T-helper 1 cell (primary cell): ENCODE data around the gene CDR2L.
"Not testable (repeated sequence)": the region's sequence is repeated elsewhere in the genome, so short reads cannot be mapped to it uniquely, and the experiment has no call there.

Source experiments
- DNase-seq, 5 donors: peaks; one replicate each; pipeline ENCODE4 v3.0.0-alpha.2; 2012 to 2020

Gene CDR2L

DNA sequence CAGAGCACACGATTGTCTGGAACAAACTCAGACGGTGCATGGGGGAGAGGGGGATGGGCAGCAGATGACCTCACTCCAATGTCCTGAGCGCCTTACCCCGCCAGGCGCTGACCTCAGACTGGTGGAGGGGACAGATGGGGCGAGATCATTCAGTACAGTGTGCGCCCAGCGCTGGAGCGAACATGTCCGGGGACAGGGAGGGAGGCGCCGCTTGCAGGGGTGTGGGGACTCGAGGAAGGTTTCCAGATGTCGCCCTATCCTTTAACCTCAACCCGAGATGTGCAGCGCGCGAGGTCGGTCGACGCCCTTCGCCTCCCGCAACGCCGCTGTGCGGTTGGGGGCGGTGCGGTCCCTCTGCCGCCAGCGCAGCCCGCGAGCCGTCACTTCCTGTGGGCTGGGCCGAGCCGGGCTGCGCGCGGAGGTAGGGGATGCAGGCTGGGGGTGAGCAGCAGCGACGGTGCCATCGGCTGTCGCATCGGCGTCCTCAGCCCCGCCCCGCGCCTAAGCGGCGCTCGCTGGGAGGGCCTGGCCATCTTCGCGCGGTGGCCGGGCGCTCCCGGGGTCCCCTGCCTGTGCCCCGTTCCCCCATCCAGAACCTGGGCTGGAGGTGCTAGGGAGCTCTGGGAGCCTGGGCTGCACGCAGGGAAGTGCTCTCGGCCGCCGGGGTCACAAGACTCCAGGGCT lies 5.3 kb upstream of the CDR2L start:
- peak; percentile 70 to 87 (median 78) for DNase-seq

DNA sequence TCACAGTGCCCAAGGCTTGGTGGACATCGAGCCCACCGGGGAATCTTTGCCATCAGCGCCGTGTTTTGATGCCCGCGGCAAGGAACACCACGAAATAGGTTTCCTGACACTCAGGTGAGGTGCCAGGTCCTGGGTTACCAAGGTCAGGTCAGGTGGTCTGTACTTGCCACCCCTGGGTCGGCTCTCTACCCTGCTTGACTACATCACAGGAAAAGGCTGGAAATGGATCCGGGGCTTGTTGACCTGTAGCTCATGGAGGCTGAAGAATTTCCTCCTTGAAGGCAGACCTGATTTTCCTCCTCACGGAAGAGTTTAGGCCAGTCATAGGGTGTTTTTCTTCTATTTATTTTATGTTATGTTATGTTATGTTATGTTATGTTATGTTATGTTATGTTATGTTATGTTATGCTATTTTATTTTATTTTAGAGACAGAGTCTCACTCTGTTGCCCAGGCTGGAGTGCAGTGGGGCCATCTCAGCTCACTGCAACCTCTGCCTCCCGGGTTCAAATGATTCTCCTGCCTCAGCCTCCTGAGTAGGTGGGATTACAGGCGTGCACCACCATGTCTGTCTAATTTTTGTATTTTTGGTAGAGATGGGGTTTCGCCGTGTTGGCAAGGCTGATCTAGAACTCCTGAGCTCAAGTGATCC lies 4.6 kb upstream of the CDR2L start:
- DNase-seq = not testable (repeated sequence)

DNA sequence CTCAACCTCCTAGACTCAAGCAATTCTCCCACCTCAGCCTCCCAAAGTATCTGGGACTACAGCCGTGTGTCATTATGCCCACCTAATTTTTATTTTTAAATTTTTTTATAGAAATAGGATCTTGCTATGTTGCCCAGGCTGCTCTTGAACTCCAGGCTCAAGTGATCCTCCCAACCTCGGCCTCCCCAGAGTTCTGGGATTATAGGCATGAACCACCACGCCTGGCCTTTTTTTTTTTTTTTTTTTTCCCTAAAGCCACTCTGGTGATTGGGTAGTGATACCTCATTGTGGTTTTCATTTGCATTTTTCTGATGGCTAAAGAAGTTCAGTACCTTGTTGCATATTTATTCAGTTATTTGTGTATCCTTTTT lies 1.2 kb upstream of the CDR2L start:
- DNase-seq = no peak

DNA sequence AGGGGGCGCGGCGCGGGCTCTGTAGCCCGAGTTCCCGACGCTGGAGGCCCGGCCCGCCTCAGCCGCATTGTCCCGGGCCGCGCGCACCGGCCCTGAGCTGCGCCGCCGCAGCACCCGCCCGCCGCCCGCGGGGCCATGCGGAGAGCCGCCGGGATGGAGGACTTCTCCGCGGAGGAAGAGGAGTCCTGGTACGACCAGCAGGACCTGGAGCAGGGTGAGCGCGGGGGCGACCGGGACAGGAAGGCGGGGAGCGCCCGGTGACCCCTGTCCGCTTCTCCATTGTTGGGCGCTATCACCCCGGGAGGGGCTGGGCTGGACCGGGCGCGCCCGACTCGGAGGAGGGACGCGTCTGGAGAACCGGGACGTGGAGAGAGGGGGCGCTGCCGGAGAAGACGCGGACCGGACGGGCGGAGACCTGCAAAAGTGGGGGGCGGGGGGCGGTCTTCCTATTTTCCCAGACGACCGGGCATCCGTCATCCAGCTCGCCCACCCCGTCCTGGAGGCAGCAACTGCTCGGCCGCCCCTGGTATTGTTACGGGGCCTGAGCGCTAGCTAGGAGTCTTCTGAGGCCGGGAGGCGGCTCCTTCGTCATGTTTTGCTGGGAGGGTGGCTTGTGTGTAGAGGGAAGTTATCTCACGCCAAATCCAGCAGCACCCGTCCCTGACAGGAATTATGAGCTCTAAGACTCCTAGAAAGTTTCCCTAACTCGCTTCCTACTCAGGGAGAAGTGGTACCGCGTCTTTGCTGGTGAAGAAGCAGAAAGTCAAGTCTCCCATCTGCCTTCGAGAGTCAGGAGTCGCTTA lies 678 bp downstream of the CDR2L start:
- DNase-seq = peak in 2 of 5 donors; percentile 17 to 18

DNA sequence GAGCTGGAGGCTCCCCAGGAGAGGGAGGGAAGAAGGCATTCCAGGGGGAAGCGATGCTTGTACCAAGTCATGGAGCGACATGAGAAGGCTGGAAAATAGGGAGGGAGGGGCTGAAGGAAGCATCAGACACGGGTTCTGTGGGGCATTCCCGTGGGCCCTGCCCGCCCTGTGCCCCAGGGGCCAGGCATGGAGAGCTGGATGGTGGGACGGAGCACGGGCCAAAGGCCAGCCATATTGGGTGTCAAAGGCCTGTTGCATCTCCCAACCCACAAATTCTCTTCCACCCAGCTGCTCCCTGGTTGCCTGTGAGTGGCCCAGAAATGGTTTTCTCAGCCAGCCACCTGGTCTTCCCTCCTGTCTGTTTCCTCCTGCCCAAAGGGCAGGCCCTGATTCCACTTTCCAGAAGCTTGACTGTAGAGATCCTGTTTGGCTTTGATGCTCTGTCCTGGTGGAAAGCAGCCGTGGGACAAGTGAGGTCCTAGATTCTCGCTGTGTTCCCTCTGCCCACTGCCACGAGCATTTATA lies 3.2 kb downstream of the CDR2L start:
- no peak for DNase-seq

DNA sequence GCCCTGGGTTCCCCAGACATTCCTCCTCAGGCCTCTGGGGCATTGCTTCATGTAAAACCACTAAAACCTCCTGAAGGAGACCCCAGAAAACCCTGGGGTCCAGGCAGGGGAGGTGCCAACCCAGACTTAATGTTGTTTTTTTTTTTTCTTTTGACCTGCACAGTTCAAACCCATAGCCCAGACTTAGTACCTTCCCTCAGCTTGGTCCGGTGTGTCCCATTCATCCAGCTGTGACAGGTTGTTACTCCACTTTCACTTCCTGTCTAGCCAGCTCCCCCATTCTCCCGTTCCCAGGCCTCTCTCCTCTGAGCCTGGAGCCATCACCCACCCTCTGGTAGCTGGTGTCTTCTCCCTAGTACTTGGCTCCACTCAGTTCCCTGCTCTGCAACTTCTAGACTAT lies 4.8 kb downstream of the CDR2L start:
- no peak for DNase-seq

DNA sequence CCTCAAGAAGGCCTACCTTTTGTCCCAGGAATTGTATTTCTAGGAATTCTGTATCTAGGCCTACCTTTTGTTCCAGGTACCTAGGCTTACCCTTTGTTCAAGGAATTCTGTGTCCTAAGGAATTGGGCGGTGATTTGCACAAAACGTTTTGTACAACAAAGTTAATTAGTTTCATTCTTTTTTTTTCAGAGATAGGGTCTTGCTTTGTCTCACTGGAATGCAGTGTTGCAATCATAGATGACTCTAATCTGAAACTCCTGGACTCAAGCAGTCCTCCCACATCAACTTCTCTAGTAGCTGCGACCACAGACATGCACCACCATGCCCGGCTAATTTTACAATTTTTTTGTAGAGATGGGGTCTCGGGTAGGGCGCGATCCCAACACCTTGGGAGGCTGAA lies 7.0 kb downstream of the CDR2L start:
- no peak for DNase-seq

DNA sequence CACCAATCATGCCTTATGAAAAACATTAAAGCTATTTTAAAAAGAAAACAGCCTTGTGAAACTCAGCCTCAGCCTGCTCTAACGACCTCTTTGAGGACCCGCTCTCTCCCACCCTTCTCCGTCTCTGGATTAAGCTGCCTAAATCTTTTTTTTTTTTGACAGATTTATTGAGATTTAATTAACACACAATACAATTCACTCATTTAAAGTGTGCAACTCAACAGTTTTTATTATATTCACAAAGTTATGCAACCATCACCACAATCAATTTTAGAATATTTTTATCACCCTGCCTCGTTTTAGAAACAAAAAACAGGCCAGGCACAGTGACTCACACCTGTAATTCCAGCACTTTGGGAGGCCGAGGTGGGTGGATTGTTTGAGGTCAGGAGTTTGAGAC lies 8.4 kb downstream of the CDR2L start:
- DNase-seq = no peak

DNA sequence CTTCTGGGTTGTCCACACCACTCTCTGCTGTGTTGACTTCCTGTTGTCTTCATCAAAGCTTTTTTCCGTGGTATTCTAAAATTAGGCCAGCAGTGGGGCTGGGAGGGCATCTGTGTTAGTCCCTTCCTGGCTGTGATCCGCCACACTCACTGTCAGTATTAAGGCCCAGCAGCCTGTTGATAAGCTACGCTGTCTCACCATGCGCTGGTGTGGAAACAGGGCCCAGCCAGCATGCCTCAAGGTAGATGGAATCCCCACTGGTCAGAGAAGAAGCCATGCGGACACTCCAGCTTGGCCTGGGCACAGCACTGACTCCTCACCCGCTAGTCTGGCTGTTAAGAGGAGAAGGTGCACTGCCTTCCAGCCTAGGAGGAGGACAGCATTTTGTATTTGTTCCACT lies 11.4 kb downstream of the CDR2L start:
- DNase-seq = no peak

DNA sequence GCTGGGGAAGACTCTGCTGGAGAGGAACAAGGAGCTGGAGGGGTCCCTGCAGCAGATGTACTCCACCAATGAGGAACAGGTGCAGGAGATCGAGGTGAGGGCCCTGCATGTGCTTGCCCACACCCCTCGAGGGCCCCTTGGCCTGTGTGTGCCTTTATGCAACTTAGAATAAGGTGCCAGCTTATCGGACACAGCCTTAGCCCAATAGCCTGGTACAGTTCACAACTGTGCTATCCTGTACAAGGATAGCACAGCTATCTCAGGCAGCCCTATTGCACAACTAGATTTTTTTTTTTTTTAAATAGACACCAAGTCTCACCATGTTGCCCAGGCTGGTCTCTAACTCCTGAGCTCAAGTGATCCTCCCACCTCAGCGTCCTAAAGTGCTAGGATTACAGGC lies 12.1 kb downstream of the CDR2L start:
- DNase-seq = no peak

DNA sequence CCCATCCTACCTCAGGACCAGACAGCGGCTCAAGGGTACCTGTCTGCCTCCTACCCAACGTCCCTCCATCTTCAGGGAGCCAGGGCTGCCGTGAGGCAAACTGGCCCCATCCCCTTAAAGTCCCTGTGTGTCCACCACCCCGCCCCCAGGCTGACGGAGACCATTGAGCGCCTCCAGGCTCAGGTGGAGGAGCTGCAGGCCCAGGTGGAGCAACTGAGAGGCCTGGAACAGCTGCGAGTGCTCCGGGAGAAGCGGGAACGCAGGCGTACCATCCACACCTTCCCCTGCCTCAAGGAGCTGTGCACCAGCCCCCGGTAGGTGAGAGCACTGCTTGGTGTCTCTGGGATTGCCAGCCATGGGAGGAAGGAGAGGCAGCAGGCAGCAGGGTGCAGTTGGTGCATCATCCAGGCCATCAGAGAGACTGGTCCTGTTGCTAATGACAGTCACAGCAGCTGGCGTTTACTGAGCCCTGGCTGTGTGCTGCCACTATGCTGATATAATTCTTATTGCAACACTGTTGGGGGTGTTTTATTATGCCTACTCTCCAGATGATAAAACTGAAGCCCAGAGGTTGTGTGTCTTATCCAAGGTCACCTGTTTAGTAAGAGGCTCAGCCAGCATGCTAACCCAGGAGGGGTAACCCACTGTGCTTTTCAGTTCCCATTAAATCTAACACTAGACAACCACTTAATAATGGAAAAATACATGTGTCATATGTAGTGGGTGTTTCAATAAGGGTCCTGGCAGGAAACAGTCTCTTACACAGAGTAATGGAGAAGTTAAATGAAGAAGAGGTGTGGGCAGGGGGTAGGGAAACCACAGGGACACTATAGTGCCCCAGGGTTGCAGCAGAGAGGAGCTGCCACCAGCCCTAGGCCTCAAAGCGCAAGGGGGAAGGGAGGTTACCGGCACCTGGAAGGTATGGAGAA lies 14.7 kb downstream of the CDR2L start:
- no peak for DNase-seq

DNA sequence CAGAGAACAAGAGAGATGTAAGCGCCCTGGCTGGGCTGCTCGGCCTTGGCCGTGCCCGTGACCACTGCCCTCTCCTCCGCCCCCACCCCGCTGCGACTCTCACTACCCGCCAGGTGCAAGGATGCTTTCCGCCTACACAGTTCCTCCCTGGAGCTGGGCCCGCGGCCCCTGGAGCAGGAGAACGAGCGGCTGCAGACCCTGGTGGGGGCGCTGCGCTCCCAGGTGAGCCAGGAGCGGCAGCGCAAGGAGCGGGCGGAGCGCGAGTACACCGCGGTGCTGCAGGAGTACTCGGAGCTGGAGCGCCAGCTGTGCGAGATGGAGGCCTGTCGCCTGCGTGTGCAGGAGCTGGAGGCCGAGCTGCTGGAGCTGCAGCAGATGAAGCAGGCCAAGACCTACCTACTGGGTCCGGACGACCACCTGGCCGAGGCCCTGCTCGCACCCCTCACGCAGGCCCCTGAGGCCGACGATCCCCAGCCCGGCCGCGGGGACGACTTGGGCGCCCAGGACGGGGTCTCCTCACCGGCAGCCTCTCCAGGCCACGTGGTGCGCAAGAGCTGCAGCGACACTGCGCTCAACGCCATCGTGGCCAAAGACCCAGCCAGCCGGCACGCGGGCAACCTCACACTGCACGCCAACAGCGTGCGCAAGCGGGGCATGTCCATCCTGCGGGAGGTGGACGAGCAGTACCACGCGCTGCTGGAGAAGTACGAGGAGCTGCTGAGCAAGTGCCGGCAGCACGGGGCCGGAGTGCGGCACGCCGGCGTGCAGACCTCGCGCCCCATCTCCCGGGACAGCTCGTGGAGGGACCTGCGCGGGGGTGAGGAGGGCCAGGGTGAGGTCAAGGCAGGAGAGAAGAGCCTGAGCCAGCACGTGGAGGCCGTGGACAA lies 15.9 kb downstream of the CDR2L start:
- DNase-seq = no peak

DNA sequence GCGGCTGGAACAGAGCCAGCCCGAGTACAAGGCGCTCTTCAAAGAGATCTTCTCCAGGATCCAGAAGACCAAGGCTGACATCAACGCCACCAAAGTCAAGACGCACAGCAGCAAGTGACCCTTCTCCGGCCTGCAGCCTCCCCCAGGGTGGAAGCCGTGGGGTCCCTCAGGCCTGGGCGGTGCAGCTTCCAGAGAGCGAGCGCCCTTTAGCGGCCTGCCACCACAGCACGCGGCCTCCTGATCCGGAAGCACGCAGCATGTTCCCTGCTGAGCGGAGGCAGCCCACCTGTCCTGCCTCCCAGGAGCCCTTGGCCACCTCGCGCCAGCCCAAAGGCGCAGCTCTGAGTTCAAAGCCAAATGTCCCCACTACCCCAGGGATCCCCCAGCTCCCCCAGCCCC lies 16.5 kb downstream of the CDR2L start:
- no peak for DNase-seq

DNA sequence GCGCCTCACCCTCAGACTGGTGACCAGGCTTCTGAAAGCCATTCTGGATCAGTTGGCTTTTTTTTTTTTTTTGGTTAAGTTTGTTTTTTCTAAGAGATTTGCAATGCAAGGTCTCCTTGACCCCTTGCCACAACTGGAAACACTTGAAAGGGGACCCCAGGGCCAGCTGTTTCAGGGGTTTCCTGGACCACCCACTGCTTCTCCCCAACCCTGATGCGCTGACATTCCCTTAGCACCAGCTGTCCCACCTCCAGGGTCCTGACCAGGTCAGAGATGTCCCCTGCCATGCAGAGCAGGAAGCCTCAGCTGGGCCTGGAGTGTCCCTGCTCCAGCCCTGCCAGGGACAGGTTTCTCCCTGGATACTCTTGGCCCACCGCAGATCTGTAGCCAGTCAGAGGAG lies 16.9 kb downstream of the CDR2L start:
- DNase-seq = no peak

DNA sequence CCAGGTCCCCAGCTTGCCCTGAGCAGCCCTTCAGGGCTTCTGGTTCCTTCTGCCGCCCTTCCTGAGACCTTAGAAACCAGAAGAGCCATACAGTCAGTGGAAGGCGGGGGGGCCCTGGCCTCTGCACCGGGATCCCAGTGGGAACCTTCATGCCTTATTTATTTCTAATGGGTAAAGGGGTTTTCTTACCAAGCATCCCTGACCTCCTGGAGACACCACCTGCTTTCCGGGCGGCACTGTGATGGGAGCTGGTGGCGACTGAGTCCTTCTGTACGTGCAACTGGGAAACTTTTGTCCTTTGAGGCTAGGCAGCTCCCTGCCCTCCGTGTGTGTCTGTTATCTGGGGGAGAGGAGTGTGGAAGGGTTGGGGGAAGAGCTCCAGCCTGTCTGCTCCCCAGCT lies 17.9 kb downstream of the CDR2L start:
- DNase-seq = no peak

DNA sequence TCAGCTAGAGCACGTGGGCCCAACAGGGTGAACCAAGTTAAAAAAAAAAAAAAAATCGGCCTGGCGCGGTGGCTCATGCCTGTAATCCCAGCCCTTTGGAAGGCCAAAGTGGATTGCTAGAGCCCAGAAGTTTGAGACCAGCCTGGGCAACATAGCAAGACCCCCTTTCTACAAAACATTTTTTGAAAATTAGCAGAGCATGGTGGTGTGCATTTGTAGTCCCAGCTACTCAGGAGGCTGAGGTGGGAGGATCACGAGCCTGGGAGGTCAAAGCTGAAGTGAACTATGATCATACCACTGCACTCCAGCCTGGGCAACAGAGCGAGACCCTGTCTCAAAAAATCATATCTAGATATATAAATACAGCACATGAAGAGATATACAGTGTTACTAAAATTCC lies 18.7 kb downstream of the CDR2L start:
- DNase-seq = not testable (repeated sequence)

DNA sequence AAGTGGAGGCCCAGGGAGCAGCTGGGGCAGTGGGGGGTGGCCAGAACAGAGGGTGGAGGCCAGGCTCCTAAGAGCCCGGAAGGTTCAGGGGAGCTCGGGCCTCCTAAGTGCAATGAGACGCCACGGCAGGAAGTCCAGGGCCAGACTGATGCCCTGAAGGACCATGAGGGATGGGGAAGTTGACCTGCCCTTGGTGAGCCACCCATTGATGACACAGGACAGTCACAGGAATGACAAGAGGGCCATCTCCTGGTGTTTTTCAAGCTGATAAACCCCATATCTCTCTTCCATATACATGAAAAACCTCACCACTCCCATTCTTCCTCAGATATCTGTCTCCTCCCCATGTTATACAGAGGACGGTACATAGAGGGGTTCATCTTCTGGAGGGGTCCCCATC lies 19.2 kb downstream of the CDR2L start:
- no peak for DNase-seq

DNA sequence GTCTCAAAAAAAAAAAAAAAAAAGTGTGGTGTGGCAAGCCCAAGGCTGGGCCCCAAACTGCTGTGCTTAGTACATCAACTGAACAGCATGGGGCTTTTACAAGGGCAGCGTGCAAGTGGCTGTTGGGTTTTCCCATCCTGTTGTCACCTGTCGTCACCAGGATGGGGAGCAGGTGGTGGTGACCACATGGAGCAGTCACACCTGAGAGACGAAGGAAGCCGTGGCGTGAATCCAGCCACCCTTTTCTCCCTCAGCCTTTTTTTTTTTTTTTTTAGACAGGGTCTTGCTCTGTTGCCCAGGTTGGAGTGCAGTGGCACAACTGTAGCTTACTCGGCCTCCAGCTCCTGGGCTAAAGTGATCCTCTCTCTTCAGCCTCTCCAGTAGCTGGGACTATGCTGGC lies 20.9 kb downstream of the CDR2L start:
- DNase-seq = no peak

DNA sequence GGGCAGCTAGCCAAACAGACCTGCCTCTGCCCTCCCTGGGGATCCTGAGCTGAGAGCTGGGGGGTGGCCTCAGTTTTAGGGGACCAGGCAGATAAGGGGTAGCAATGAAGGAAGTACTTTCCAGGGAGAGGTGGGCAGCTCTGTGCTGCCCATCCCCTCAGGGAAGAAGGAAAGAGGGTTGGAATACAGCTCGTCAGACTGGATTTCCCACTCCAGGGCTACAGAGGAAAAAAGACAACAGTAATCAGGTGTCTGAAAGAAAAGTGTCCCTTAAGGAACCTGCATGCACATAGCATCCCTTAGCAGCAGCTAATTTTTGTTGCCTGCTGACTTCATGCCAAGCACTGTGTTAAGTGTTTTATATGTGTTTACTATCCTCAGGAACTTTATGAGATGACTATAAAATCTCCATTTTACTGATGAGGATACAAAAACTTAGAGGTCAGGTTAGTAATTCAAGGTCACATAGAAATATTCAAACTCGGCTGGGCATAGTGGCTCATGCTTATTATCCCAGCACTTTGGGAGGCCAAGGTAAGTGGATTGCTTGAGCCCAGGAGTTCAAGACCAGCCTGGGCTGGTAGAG lies 21.8 kb downstream of the CDR2L start:
- DNase-seq = no peak

DNA sequence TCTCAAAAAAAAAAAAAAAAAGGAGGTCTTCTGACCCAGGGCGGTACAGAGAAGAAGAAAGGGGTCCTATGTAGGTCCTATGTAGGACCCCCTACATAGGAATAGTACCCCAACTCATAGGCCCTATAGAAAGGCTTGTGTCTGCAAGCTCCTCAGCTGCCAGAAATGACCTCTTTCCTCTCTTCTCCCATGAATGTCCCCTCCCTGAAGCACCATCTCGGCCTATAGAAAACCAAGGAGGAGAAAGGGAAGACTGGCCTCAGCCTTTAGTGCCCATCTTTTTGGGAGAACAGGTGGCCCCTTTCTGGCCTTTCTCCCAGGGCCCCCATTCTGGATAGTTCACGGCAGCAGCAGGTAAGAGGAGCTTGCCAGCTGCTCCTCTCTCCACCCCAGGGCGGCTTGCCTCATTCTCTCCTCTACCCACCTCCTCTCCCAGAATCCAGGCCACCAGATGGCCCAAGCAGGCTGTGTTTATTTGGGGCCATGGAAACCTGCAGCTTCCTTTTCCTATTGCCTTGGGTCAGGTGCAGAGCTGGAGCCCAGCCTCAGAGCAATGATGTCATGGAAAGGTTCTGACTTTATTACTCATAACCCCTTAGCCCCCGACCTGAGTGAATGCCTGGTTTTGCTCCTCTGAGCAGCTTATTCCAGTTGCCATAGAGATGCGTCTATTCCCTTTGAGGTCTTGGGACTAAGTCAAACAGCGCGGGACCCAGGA lies 23.4 kb downstream of the CDR2L start:
- no peak for DNase-seq
